GM19035 (cell line): ENCODE data around the gene SCN2A.

Source experiments
- ATAC-seq: cut with Tn5 transposase; IDR thresholded peaks from one replicate; pipeline ENCODE4 v1.9.1; 2021; ENCODE audit not compliant: unreplicated experiment

The SCN2A gene

DNA sequence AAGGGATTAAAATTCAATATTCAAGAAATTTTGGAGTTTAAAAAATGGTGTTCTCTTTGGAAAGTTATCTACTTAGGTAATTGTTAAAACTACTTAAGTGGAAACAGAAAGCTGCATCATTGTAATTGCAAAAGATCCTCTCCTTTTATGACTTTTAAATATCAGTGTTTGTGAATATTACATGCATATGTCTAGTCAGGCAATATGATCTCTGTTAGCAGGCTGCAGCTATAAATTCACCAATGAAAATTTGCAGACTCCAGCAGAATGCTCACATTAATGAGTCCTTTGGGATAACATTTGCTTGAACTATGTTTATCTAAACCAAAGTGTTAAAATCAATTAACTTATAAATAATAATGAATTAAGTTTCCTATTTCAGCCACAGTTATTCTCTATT is 171.1 kb downstream of the SCN2A start:
- ATAC-seq: no peak

DNA sequence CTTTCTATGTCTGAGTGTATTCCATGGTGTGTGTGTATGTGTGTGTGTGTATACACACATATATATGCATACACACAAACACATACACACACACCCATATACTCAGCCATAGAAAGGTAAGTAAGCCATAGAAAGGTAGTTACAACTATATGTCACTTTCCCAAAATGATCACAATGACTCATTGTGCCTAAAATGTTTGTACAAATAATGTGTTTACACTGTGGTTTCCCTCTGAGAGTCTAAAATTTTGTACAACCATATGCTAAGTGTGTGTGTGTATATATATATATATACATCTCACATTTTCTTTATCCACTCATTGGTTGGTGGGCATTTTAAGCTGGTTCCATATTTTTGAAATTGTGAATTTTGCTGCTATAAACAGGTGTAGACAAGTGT is 175.0 kb downstream of the SCN2A start:
- ATAC-seq: no peak

DNA sequence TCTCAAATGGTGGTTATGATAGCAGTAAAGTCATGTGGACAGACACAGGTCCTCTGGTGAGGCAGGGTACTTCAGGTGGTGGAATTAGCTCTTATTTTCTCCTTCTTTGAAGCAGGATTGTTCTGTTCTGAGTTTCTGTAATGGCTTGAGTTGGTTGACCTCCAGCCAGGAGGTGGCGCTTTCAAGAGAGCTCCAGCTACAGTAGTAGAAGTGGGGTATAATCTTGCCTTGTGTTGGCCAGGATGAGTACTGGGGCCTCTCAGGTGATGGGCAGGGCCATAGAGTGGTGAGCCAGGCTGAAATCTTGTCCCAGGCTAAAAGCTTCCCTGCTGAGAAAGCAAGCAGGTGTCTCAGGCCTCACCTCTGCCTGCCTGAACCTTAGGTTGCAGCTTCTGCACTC is 177.8 kb downstream of the SCN2A start:
- no peak for ATAC-seq

DNA sequence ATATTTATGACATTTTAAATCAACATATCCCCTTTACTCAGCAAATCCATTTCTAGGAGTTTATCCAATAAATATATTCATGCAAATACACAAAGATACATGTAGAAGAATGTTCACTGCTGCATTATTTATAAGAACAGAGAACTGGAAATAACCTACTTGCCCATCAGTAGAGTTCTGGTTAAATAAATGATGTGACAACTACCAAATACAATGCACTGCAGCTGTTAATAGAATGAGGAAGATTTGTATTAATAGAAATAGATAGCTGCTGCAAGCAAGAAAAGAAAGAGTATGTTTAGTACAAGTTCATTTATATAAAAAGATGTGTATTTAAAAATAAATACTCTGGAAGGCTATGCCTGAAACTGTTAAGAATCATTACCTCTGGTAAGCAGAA is 181.0 kb downstream of the SCN2A start:
- no peak for ATAC-seq

DNA sequence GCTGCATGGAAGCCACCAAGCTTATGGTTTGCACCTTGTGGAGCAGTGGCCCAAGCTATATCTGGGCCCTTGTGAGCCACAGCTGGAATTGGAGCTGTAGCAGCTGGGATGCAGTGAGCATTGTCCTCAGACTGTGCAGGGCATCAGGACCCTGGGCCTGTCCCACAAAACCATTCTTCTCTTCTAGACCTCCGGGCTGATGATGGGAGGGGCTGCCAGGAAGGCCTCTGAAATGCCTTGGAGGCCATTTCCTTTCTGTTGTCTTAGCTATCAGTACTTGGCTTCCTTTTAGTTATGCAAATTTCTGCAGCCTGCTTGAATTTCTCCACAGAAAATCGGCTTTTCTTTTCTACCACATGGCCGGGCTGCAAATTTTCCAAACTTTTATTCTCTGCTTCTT is 183.9 kb downstream of the SCN2A start:
- no peak for ATAC-seq

DNA sequence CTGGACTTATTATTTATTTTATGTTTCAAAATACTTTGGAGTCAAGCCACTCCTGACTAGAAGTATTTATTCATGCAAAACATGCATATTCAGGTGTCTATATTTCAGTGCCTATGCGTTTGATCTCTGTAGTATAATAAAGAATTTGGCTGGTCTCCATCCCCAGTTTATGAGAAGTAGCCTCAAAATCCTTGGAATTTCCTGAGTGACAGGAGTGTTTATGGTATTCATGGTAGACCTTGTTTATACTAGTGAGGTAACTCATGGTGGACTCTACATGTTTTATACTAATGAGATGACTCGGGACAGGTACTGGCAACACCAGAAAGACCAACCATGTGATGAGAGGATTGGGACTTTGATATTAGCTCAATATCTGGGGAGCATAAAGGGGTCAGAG is 186.3 kb downstream of the SCN2A start:
- ATAC-seq: no peak

DNA sequence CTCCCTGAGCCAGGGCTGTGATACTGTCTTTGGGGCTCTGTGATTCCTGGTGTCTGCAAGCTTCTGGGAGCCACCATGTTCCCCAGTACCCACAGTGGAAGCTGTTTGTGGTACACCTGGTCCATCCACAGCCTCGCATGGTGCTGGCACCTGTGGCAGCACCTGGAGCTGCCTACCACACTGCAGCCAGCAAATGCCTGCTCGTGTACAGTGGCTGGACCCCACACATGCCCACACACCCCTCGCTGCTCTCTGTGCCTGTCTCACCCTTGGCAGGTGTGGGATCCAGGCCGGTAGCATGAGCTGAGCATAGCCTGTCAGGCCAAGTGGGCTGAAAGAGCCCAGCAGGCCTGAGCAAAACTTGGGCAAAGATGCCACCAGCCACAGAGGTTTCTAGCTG is 188.5 kb downstream of the SCN2A start:
- no peak for ATAC-seq

DNA sequence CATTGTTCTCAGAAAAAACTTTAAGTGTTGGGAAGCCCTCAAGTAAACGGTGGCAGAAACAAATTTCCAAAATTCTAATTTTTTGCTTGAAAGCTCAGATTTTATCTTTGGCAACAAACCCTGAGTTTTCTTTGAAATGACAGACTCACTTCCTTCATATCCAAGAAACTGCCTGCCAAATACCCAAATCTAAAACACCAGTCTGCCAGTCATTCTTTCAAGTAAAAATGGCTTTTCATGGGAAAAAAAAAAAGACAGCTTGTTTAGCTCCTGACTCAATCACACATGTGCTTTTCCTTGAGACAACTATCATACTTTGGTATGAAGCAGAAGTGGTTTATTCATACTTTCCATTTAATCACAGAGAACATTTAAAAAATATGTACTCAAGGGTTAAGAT is 189.7 kb downstream of the SCN2A start:
- no peak for ATAC-seq

DNA sequence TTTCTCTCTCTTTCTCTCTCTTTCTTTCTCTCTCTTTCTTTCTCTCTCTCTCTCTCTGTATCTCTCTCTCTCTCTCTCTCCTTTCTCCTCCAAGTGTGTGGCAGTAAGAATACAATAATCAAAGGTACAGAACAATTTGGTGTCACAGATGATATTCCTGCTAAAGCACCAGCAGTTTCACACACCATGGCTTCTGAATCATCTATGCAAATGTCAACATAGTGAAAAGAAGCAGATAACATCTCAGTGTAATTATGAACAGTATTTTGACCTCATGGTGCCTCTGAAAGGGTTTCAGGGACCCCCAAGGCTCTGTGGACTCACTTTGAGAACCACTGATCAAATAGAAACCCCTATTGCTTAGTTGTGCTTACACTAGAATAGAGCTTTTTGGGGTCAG is 191.8 kb downstream of the SCN2A start:
- ATAC-seq: no peak

DNA sequence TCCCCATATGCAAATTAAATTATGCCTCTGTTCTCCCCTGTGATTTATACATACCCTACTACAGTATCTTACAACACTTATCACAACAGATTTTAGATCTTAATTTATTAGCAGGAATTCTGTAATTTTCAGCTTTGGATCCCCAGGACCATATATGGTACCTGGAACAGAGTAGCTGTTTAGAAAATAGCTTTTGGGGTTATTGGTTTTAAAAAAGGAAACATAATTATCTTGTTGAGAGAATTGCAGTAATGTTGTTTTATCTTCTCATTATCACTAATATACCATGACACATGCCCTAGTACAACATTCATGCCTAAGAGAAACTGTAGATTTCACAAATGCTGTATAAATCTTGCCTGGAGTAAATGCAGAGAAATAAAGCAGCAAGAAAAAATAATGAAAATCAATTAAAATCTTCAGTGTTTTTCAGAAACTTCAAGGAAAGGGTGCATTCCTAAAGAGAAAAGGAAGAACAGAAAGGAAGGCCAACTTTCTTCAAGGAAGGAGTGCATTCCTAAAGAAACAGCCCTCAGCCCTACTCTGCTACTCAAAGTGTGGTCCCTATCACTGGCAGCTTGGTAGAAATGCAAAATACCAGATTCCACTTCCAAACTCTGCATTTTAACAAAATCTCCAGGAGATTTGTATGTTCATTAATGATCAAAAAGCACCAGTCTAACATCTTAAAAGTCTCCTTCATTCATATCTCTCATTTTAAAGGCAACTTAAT is 193.2 kb downstream of the SCN2A start:
- ATAC-seq: no peak

DNA sequence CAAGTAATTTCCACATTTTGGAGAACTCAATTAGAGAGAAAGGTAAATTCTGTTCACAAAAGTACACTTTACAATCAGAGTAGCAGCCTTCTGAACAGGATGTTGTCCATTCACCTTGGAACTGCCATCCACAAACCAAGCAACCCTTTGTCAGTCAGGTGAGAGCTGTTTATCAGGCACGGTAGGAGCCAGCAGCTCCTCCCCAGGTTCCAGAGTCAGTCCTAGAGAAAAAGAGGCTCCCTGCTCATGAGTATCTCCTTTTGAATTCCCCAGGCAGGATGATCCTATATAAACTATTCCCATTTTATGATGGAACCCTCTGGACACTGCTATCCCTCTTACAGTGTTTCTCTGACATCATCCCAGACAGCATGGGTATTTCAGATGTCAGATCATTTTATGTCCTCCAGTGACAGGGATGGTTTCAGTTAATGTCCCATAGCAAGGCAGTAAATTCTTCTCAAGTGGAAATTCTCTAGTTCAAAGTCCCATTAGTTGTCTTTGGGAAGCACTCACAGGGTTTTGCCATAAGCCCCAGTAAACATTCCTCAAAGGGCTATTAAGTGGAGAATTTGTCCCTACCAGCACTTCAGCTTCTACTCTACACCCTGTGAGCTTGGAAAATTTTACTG is 195.8 kb downstream of the SCN2A start:
- no peak for ATAC-seq

DNA sequence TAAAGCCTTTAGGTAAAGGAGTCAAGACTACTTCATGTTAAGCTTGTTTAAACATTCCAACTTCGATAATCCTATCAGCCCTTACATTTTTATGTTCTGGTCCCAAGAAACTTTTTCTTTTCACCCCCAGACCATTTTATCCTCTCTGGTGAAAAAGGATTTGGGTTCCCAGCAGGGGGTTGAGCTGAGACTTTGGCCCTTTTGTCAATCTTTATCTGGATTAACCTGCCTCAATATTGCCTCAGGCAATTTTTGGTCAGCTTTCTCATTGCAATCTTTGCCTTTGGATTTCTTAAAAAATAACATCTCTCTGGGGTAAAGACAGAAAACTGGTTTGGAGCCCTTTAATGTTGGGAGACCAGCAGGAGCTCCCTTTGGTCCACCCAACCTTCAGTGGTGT is 196.4 kb downstream of the SCN2A start:
- ATAC-seq: no peak

DNA sequence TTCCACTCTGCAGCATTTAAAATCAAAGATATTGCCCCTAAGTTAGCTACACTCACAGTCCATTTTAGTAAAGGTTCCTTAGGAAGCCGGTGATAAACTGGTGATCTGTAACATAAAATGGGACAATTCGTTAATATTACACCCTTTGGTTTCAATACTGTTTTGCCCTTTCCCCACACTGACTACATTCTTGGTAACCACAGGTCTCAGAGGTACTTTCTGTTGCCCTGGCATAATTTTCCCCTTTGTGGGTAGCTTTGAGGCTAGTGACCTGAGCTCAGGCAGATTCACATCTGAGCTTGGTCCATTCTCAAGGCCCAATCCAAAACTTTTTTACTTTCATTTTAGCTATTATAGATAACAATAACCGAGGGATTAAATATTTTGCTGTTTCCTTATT is 197.3 kb downstream of the SCN2A start:
- ATAC-seq: no peak

DNA sequence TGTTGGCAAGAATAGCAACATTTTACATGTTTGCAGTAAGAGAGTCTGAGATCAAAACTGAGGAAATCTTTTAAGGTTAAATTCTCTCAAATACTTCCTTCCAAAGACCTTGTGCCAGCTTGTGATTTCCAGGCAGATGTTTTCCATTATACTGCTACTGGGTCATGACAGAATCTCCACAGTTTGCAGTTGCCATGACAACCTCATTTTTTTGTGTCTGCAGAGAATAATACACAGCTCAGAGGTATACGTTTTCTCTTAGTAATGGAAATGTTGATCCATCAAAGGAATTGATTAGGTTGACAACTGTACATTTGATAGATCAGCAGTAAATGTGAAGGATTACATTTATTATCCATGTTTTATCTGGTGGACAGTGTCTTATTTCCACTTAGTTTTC is 201.2 kb downstream of the SCN2A start:
- ATAC-seq: no peak
